SU-DHL-6 (cell line): ENCODE measurements around the gene AFF3.

Experiments
- EZH2phosphoT487 ChIP-seq: fragments of 200-600 bp; sonication (generic), shearing (Covaris generic); conservative IDR thresholded peaks from 2 replicates; pipeline ENCODE4 v1.6.1; 2018; ENCODE audit warnings: mild to moderate bottlenecking, antibody characterized with exemption, low read length, moderate library complexity, mixed read lengths
- TF ChIP-seq, protein P1 (sequence below): fragments of 200-600 bp; sonication (generic); IDR thresholded peaks from one replicate; pipeline ENCODE4 v1.5.1; 2017; ENCODE audit warnings: antibody characterized with exemption, mild to moderate bottlenecking, low read length, moderate library complexity; ENCODE audit not compliant: insufficient read depth, poor library complexity, severe bottlenecking

DNA sequence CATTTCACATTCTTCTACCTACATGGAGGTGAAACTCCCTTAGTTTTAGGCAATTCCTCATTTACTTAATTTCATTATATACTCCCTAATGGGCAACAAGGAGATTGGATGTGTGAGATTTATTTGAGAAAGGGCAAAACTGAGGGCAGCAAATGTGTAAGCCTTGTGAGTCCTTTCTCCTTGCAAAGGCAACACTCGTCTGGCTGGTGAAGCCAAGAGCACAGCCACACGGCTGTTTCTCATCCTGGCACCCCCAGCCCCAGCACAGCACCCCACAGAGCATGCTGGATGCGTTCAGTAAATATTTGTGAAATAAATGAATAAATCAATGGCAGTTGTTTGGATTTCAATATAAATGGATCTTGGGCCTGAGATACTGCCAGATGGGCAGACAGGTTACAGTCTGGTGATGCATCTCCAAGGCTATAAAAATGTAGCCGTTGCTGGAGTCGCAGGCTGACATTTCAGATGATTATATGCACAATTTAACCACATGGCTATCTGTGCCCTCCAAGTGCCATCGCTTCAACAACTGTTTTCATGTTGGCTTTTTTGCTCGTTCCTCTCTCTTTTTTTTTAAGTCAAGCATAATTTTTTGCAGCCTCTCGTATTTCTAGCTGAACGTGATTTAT is 498.5 kb downstream of the AFF3 start:
- TF ChIP-seq, protein P1, sequence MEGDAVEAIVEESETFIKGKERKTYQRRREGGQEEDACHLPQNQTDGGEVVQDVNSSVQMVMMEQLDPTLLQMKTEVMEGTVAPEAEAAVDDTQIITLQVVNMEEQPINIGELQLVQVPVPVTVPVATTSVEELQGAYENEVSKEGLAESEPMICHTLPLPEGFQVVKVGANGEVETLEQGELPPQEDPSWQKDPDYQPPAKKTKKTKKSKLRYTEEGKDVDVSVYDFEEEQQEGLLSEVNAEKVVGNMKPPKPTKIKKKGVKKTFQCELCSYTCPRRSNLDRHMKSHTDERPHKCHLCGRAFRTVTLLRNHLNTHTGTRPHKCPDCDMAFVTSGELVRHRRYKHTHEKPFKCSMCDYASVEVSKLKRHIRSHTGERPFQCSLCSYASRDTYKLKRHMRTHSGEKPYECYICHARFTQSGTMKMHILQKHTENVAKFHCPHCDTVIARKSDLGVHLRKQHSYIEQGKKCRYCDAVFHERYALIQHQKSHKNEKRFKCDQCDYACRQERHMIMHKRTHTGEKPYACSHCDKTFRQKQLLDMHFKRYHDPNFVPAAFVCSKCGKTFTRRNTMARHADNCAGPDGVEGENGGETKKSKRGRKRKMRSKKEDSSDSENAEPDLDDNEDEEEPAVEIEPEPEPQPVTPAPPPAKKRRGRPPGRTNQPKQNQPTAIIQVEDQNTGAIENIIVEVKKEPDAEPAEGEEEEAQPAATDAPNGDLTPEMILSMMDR, result no peak
- no peak for TF ChIP-seq EZH2phosphoT487
